ENCODE measurements around the gene IKZF3. TPM values are rescaled to one million over a fixed set of nuclear protein-coding genes. Genes with fewer than 3 reads are reported as not detected.

IKZF3 gene
- total and polyA plus RNA-seq, 8 donors: 0.12 to 1.2 (median 0.61) TPM

- peak in 1 of 6 donors; percentile 10 for DNase-seq
Measured at GRCh38 chr17:39742126-39742855, 121.8 kb downstream of the IKZF3 start.

GRCh38 chr17:39740357-39741111 lies 123.6 kb downstream of the IKZF3 start:
- H3K9me3 ChIP-seq: no peaks in the 10 kb centered on the region
- ATAC-seq (peak in 1 of 4 donors; percentile 5), FAIRE-seq (no peak), DNase-seq (peak in 4 of 6 donors; percentile 40 to 83 (median 60))
- peak overlapping the region; percentile 75 to 94 (median 86) for H3K27ac ChIP-seq
- H3K27me3 ChIP-seq: no peaks in the 10 kb centered on the region
- intact Hi-C loops (cut with DNase I): no loop called here
- TF ChIP-seq CTCF (IDR thresholded peaks at IDR 0.05): no peak
- H3K4me1 ChIP-seq: peaks cover 10 to 20% (median 16%) of the 10 kb centered on the region in 3 donors
- WGBS, 2 donors: 23 to 24% methylated on average over 16 of the region's 16 CpGs
- H3K36me3 ChIP-seq: peaks cover 0 to 34% (median 15%) of the 10 kb centered on the region in 3 donors
- H3K4me3 ChIP-seq: peak overlapping the region; percentile 29 to 79 (median 61)

More at GRCh38 chr17:39742126-39742855, 121.8 kb downstream of the IKZF3 start:
- no peak for TF ChIP-seq CTCF (IDR thresholded peaks at IDR 0.05)
- Histone ChIP-seq H3K36me3 (peaks cover 0 to 52% (median 24%) of the 10 kb centered on the region in 3 donors), H3K4me1 (peaks cover under 1 to 12% (median 9%) of the 10 kb centered on the region in 3 donors), H3K4me3 (no peak overlapping the region), H3K9me3 (no peaks in the 10 kb centered on the region), H3K27ac (no peak overlapping the region), H3K27me3 (no peaks in the 10 kb centered on the region)
- intact Hi-C loops (cut with DNase I): no loop called here
- ATAC-seq (no peak), FAIRE-seq (no peak)
- 77 to 82% methylated on average over 18 of the region's 18 CpGs for WGBS, 2 donors

- no peaks in the 10 kb centered on the region for H3K9me3 ChIP-seq
- H3K4me3 ChIP-seq: peak overlapping the region; percentile 29 to 79 (median 61)
- intact Hi-C loops (cut with DNase I): no loop called here
- ATAC-seq (no peak), DNase-seq (peak in 4 of 6 donors; percentile 35 to 58 (median 41)), FAIRE-seq (no peak)
- peak overlapping the region; percentile 75 to 94 (median 86) for H3K27ac ChIP-seq
- WGBS, 2 donors: 7 to 9% methylated on average over 8 to 9 of the region's 9 CpGs
- peaks cover 0 to 28% (median 9%) of the 10 kb centered on the region in 3 donors for H3K36me3 ChIP-seq
- no peak for TF ChIP-seq CTCF (IDR thresholded peaks at IDR 0.05)
- no peaks in the 10 kb centered on the region for H3K27me3 ChIP-seq
- H3K4me1 ChIP-seq: peaks cover 10 to 20% (median 16%) of the 10 kb centered on the region in 3 donors
Measured at GRCh38 chr17:39739885-39740356, 124.2 kb downstream of the IKZF3 start.

- peaks cover 0 to 21% (median 5%) of the 10 kb centered on the region in 3 donors for H3K36me3 ChIP-seq
- ATAC-seq (peak; percentile 64 to 75 (median 70)), FAIRE-seq (no peak), DNase-seq (peak; percentile 85 to 93 (median 88))
- H3K27me3 ChIP-seq: no peaks in the 10 kb centered on the region
- H3K4me3 ChIP-seq: peak overlapping the region; percentile 57 to 79 (median 63)
- intact Hi-C loops (cut with DNase I): no loop called here
- H3K27ac ChIP-seq: peak overlapping the region; percentile 78 to 97 (median 94)
- no peak for TF ChIP-seq CTCF (IDR thresholded peaks at IDR 0.05)
- 0 to 2% methylated on average over 32 of the region's 32 CpGs for WGBS, 2 donors
- H3K4me1 ChIP-seq: peaks cover 10 to 20% (median 16%) of the 10 kb centered on the region in 3 donors
- no peaks in the 10 kb centered on the region for H3K9me3 ChIP-seq
Measured at GRCh38 chr17:39738983-39739884, 124.9 kb downstream of the IKZF3 start.
